Measurements from ENCODE around the gene EXD3.

The EXD3 gene

DNA sequence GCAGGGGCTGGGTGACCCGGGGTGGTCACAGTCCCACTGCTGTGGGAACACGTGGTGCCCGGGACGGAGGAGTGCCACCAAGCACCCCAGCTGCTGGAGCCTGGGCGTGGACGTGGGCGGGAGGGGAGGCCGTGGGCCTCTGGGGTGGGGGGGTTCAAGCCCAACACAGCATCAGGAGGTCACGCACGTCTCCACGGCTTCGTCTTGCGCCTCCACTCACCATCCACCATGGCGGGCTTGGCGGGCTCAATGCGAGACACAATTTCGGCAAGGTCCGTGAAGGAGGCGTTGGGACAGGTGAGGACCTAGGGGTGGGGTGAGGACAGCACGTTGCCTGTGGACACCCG is 38.3 kb upstream of the EXD3 start:
- H3K4me3 ChIP-seq (ENCODE audit: low read depth, low read length) = peak overlapping the region; percentile 8; the same call in 1 of the 2 replicates
- DNase-seq (ENCODE audit: low read depth) = no peak
- TF ChIP-seq, protein P1, sequence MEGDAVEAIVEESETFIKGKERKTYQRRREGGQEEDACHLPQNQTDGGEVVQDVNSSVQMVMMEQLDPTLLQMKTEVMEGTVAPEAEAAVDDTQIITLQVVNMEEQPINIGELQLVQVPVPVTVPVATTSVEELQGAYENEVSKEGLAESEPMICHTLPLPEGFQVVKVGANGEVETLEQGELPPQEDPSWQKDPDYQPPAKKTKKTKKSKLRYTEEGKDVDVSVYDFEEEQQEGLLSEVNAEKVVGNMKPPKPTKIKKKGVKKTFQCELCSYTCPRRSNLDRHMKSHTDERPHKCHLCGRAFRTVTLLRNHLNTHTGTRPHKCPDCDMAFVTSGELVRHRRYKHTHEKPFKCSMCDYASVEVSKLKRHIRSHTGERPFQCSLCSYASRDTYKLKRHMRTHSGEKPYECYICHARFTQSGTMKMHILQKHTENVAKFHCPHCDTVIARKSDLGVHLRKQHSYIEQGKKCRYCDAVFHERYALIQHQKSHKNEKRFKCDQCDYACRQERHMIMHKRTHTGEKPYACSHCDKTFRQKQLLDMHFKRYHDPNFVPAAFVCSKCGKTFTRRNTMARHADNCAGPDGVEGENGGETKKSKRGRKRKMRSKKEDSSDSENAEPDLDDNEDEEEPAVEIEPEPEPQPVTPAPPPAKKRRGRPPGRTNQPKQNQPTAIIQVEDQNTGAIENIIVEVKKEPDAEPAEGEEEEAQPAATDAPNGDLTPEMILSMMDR (IDR thresholded peaks at IDR 0.05; ENCODE audit: low read depth, low read length, missing control alignments) = no peak

DNA sequence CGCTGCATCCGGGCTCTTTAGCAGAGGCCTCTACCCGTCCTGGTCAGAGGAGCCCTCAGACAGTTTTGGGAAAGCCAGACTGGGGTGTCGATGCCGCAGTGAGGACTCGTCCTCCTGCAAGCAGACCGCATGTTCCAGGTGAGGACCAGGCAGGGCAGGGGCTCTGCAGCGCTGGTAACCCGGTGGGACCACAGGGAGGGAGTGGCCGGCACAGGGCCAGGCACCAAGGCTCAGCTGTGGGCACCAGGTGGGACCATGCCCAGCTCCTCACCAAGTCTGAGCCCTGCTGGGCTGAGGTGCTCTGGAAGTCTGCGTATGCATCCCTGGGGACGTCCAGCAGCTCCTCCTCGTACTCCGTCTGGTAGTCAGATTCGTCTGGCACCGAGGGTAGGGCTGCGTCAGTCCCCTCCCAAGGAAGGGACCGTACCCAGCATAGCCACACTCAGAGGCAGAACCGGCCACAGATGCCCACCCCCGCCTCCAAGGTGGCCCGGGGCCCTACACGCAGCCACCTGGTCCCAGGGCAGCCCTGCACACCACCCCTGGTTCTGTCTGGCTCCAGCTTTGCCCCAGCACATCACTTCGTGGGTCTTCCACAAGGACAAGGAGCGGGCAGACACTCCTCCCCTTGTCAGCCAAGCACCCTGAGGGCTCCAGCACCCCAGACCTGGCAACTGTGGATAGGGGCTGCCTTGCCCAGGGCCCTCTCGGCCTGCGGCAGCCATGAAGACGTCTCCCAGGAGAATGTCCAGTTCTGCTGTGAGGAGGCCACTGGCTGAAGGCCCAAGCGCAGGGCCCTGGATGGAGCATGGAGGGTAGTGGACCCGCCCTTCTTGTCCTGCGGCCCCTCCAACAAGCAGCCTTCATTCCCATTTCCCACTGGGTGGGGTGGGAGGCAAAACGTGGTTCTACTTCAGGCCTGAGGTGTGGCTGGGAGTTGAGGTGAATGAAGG is 37.7 kb upstream of the EXD3 start:
- DNase-seq (ENCODE audit: low read depth) = no peak
- H3K4me3 ChIP-seq (ENCODE audit: low read depth, low read length) = no peak overlapping the region
- TF ChIP-seq, protein P1 (IDR thresholded peaks at IDR 0.05; ENCODE audit: low read depth, low read length, missing control alignments) = no peak

- TF ChIP-seq, protein P1 (IDR thresholded peaks at IDR 0.05; ENCODE audit: low read depth, low read length, missing control alignments) = no peak
- peak overlapping the region; percentile 44 for H3K4me3 ChIP-seq (ENCODE audit: low read depth, low read length)
- DNase-seq (ENCODE audit: low read depth) = no peak
These were observed 36.8 kb upstream of the EXD3 start for GRCh38 chr9:137459601-137460362.

DNA sequence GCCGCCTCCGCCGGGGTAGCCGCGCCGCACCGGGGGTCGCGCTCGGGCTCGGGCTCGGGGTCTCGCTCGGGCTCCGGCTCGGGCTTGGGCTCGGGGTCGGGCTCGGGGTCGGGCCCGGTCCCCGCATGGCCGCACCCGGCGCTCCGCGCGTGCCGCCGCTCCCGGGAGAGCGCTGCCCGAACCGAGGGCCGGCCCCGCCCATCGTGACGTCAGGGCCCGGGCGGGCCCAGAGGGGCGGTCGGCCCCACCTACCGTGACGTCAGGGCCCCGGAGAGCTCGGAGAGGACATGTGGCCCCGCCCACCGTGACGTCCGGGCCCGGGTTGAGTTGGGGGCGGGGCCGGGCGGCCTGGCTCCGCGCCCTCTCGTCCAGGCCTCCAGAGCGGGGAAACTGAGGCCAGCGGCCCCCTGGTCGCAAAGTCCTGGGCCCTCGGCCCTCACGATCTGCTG is 36.2 kb upstream of the EXD3 start, which contains the start of gene NSMF:
Gene NSMF (minus strand): TSS at position 183 of the 449 bp plus-strand sequence. CDS start 232 bp downstream, outside the sequence.
- TF ChIP-seq, protein P1 (IDR thresholded peaks at IDR 0.05; ENCODE audit: low read depth, low read length, missing control alignments) = no peak
- DNase-seq (ENCODE audit: low read depth) = peak; percentile 49
- H3K4me3 ChIP-seq (ENCODE audit: low read depth, low read length) = peak within 1 kb of the TSS; percentile 77

- peak overlapping the region; percentile 77 for H3K4me3 ChIP-seq (ENCODE audit: low read depth, low read length)
- DNase-seq (ENCODE audit: low read depth) = no peak
- TF ChIP-seq, protein P1 (IDR thresholded peaks at IDR 0.05; ENCODE audit: low read depth, low read length, missing control alignments) = no peak
These were observed 35.5 kb upstream of the EXD3 start for GRCh38 chr9:137458194-137459151.
